Measurements from ENCODE around the gene CAMTA2. TPM values are rescaled to one million over a fixed set of nuclear protein-coding genes. Genes with fewer than 3 reads are reported as not detected.

CAMTA2 gene
- total and polyA plus RNA-seq, 9 of the 15 experiments (the other 6 are each of a cell fraction or from before 2014, with no cell fraction given), result 0.24 to 25.1 (median 6.3) TPM

GRCh38 chr17:4944554-4945175, 42.8 kb downstream of the CAMTA2 start (continued):
- TF ChIP-seq FIP1L1 (IDR thresholded peaks at IDR 0.05; ENCODE audit: low read depth, low read length, poor library complexity, severe bottlenecking) (no peak), ZBTB7A (IDR thresholded peaks at IDR 0.05; ENCODE audit: borderline replicate concordance, control insufficient read depth, low read depth, low read length) (peak; percentile 33; the same call in 1 of the 2 replicates)

GRCh38 chr17:4944163-4944553, 43.3 kb downstream of the CAMTA2 start:
- no peak for FAIRE-seq
- peaks cover 22% of the 10 kb centered on the region for H4K20me1 ChIP-seq (replicated peaks; ENCODE audit: control insufficient read depth, insufficient read depth, low read length)
- intact Hi-C loops (cut with micrococcal nuclease), result no loop called here
- no peak overlapping the region for H3K4me3 ChIP-seq
- H3K27me3 ChIP-seq (ENCODE audit: control insufficient read depth in 2 of 2, insufficient read depth in 2 of 2, low read length in 2 of 2), result no peaks in the 10 kb centered on the region
- peaks cover 85% of the 10 kb centered on the region for H3K79me2 ChIP-seq (ENCODE audit: control insufficient read depth, insufficient read depth, low read length)
- peaks cover 20 to 26% of the 10 kb centered on the region in 2 experiments; a peak in 4 of 5 replicates for H3K4me1 ChIP-seq (replicated peaks in 1 of 2; ENCODE audit: control insufficient read depth in 2 of 2, insufficient read depth in 2 of 2, low read length in 2 of 2)
- DNase-seq (ENCODE audit: extremely low read depth in 1 of 4, low spot score in 3 of 4), result no peak
- WGBS (ENCODE audit: insufficient coverage, low coverage, missing lambda C conversion rate), result 52% methylated on average over 3 of the region's 3 CpGs
- no peaks in the 10 kb centered on the region for H3K9me1 ChIP-seq (ENCODE audit: control insufficient read depth, insufficient read depth, low read length)
- BruUV-seq (replicated peaks), result no TSS peak
- ChIA-PET POLR2A (interaction anchor here (0.6 to 1.6 kb wide), 4 partner anchors 13 to 53 kb away, joined by 3 read pairs; partner anchors contain the start of genes INCA1 and KIF1C), CTCF (ENCODE audit: low intra/inter-chr PET ratio) (no interaction called here)
- peak overlapping the region; percentile 79; the same call in 2 of the 3 replicates for H3K27ac ChIP-seq (ENCODE audit: extremely low read depth, low read depth, low read length)
- in situ Hi-C loops (cut with MboI), result no loop called here
- peak overlapping the region in 1 of 2 experiments; percentile 73; a peak in 1 of 4 replicates for H3K9ac ChIP-seq (ENCODE audit: insufficient read depth in 1 of 2, low read depth in 2 of 2, low read length in 2 of 2)
- no peak overlapping the region for H3K4me2 ChIP-seq (ENCODE audit: insufficient read depth, low read length)
- H3K36me3 ChIP-seq (ENCODE audit: control insufficient read depth, insufficient read depth, low read length), result peaks cover 65% of the 10 kb centered on the region
- H2AFZ ChIP-seq (ENCODE audit: low read depth, low read length), result no peak overlapping the region
- ATAC-seq, result no peak
- no peaks in the 10 kb centered on the region for H3K9me3 ChIP-seq (replicated peaks; ENCODE audit: control insufficient read depth, insufficient read depth, low read depth, low read length)
- TF ChIP-seq HMGN3 (IDR thresholded peaks at IDR 0.05; ENCODE audit: borderline replicate concordance, extremely low read depth, insufficient read length, low read depth, low read length) (no peak), HBP1 (CRISPR knock-in tag; IDR thresholded peaks at IDR 0.05) (peak; percentile 65; the same call in 1 of the 2 replicates), MAFF (IDR thresholded peaks at IDR 0.05; ENCODE audit: low read length) (no peak), NFXL1 (CRISPR knock-in tag; IDR thresholded peaks at IDR 0.05) (0 out of 2 replicates have a peak, but pooled peaks have one; percentile 33), ZBTB26 (CRISPR knock-in tag; IDR thresholded peaks at IDR 0.05) (peak; percentile 82; the same call in 1 of the 2 replicates), CSDE1 (IDR thresholded peaks at IDR 0.05) (no peak), CUX1 (CRISPR knock-in tag; IDR thresholded peaks at IDR 0.05) (no peak)
- TF ChIP-seq, protein P1, sequence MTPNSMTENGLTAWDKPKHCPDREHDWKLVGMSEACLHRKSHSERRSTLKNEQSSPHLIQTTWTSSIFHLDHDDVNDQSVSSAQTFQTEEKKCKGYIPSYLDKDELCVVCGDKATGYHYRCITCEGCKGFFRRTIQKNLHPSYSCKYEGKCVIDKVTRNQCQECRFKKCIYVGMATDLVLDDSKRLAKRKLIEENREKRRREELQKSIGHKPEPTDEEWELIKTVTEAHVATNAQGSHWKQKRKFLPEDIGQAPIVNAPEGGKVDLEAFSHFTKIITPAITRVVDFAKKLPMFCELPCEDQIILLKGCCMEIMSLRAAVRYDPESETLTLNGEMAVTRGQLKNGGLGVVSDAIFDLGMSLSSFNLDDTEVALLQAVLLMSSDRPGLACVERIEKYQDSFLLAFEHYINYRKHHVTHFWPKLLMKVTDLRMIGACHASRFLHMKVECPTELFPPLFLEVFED (CRISPR knock-in tag; conservative IDR thresholded peaks at IDR 0.05), result peak; percentile 89; the same call in 1 of the 2 replicates
